ENCODE results near the gene GH1.
"Not testable (repeated sequence)": the region's sequence is repeated elsewhere in the genome, so short reads cannot be mapped to it uniquely, and the experiment has no call there.

The GH1 gene

GRCh38 chr17:63914471-63914870 lies 4.2 kb downstream of the GH1 start:
- Histone ChIP-seq H3K4me2 (peak overlapping the region in 1 of 11 experiments; percentile 25; a peak in 2 of 22 replicates), H3K4me3 (no peak overlapping the region), H3K27ac (no peak overlapping the region), H3K9me3 (replicated peaks in 1 of 11) (no peaks in the 10 kb centered on the region), H3K9ac (no peak overlapping the region), H4K20me1 (no peaks in the 10 kb centered on the region), H3K36me3 (no peaks in the 10 kb centered on the region), H3K4me1 (peaks cover 13 to 69% (median 44%) of the 10 kb centered on the region in 10 experiments; a peak in 19 of 20 replicates), H3K27me3 (no peaks in the 10 kb centered on the region)
- no peak for TF ChIP-seq Cebpa-rat (IDR thresholded peaks at IDR 0.05)

DNA sequence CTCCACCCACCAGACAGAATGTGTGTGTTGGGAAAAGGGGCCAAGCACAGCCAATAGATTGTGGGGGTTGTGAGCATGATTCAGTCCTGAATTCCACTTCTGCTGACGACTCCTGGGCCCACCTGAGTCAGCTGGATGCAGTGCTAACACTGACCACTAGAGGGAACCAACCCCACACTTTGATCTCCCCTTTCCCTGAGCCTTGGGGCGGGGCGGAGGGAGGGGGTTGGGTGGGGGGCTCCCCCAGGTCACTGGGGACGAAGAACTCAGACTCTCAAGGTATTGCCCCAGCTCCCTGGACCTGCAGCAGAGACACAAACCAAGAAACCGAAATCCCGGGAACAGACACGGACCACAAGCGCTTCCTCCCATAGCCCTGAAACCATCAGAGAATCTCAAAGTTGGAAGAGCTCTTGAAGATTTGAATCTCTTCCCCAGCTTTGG lies 7.0 kb downstream of the GH1 start:
- Histone ChIP-seq H3K4me3 (no peak overlapping the region), H3K27me3 (no peaks in the 10 kb centered on the region), H4K20me1 (no peaks in the 10 kb centered on the region), H3K27ac (no peak overlapping the region), H3K4me1 (peaks cover 13 to 52% (median 34%) of the 10 kb centered on the region in 10 experiments; a peak in 19 of 20 replicates), H3K9me3 (replicated peaks in 1 of 11) (no peaks in the 10 kb centered on the region), H3K9ac (no peak overlapping the region), H3K4me2 (peak overlapping the region in 1 of 11 experiments; percentile 18; a peak in 1 of 22 replicates), H3K36me3 (no peaks in the 10 kb centered on the region)
- TF ChIP-seq Cebpa-rat (IDR thresholded peaks at IDR 0.05), result no peak

- Histone ChIP-seq H3K9me3 (replicated peaks in 1 of 11) (no peaks in the 10 kb centered on the region), H3K4me3 (no peak within 1 kb of the TSS)
Measured at GRCh38 chr17:63911041-63911635, 7.5 kb downstream of the GH1 start, which contains the start of gene CSHL1. CSHL1 (minus strand) TSS chr17:63911258; CDS start chr17:63911196, 62 bp downstream.

GRCh38 chr17:63910096-63910495 lies 8.5 kb downstream of the GH1 start:
- Histone ChIP-seq H3K36me3 (no peaks in the 10 kb centered on the region), H4K20me1 (no peaks in the 10 kb centered on the region), H3K4me1 (peaks cover 0 to 37% (median 19%) of the 10 kb centered on the region in 10 experiments; a peak in 15 of 20 replicates), H3K9me3 (replicated peaks in 1 of 11) (no peaks in the 10 kb centered on the region), H3K9ac (no peak overlapping the region), H3K27ac (no peak overlapping the region), H3K27me3 (no peaks in the 10 kb centered on the region), H3K4me3 (no peak overlapping the region), H3K4me2 (peak overlapping the region in 4 of 11 experiments; percentile 7 to 30 (median 17); a peak in 2 of 22 replicates)
- no peak for TF ChIP-seq Cebpa-rat (IDR thresholded peaks at IDR 0.05)

More at GRCh38 chr17:63911041-63911635, 7.5 kb downstream of the GH1 start, which contains the start of gene CSHL1:
- Histone ChIP-seq H3K36me3 (no peaks in the 10 kb centered on the region), H3K27me3 (no peaks in the 10 kb centered on the region), H3K4me2 (peak within 1 kb of the TSS in 4 of 11 experiments; percentile 7 to 30 (median 22); a peak in 4 of 22 replicates), H3K4me1 (peaks cover 9 to 47% (median 29%) of the 10 kb centered on the region in 10 experiments; a peak in 19 of 20 replicates), H3K9ac (no peak within 1 kb of the TSS; a peak in 1 of 22 replicates), H3K27ac (no peak within 1 kb of the TSS), H4K20me1 (no peaks in the 10 kb centered on the region)
- TF ChIP-seq Cebpa-rat (IDR thresholded peaks at IDR 0.05), result no peak

DNA sequence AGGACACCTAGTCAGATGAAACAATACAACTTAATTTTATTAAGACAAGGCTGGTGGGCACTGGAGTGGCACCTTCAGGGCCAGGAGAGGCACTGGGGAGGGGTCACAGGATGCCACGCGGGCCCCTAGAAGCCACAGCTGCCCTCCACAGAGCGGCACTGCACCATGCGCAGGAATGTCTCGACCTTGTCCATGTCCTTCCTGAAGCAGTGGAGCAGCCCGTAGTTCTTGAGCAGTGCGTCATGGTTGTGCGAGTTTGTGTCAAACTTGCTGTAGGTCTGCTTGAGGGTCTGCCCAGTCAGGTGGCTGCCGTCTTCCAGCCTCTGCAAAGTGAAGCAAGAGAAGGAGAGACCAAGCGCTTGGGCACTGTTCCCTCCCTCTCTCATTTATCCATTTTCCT lies 9.1 kb downstream of the GH1 start:
- not testable (repeated sequence) for H3K36me3 ChIP-seq; H3K9ac ChIP-seq; H4K20me1 ChIP-seq; H3K9me3 ChIP-seq (replicated peaks in 1 of 11); H3K4me3 ChIP-seq; H3K27me3 ChIP-seq; H3K27ac ChIP-seq
- peak overlapping the region in 4 of 11 experiments; percentile 7 to 30 (median 17); a peak in 2 of 22 replicates for H3K4me2 ChIP-seq
- H3K4me1 ChIP-seq, result peaks cover 0 to 36% (median 19%) of the 10 kb centered on the region in 10 experiments; a peak in 14 of 20 replicates

DNA sequence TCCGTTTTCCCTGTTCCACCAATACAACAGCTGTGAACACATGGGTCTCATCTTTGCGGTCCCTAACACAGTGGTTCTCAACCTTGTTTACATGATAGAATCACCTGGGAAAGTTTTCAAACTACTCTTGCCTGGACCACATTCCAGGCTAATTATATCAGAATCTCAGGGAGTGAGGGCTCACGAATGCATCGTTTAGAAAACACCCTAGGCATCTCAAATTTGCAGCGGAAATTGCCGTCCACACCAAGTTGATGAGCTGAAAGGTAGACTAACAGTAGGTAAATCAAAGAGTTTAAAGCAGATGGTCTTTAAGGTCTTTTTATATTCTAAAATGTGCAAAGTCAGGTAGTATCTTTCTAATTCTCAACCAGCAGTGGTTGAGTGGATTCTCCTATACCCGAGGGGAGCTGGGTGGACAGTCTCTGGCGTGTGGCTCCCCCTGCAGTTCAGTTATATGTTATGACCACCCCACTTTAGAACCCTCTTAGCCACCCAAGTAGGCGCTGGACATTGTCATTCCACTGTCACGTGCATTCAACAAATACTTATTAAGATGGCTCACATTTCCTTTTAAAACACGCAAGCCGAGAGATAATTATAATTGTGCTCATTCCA lies 11.4 kb downstream of the GH1 start:
- H4K20me1 ChIP-seq; H3K27me3 ChIP-seq; H3K9ac ChIP-seq; H3K4me2 ChIP-seq; H3K27ac ChIP-seq; H3K36me3 ChIP-seq; H3K4me3 ChIP-seq; H3K9me3 ChIP-seq (replicated peaks in 1 of 11): not testable (repeated sequence)
- H3K4me1 ChIP-seq, result peaks cover 0 to 19% (median 4%) of the 10 kb centered on the region in 10 experiments; a peak in 11 of 20 replicates

DNA sequence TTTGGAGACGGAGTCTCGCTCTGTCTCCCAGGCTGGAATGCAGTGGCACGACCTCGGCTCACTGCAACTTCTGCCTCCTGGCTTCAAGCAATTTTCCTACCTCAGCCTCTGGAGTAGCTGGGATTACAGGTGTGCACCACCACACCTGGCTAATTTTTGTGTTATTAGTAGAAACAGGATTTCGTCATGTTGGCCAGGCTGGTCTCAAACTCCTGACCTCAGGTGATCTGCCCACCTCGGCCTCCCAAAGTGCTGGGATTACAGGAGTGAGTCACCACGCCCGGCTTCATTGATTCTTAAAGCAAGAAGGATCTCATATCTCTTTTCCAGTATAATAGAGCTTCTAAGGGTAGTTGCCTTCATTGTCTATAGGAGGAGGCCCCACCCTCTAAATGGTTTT lies 13.8 kb downstream of the GH1 start:
- H3K27me3 ChIP-seq; H3K9ac ChIP-seq; H3K4me1 ChIP-seq; H3K4me3 ChIP-seq; H3K27ac ChIP-seq; H3K36me3 ChIP-seq; H3K4me2 ChIP-seq; H4K20me1 ChIP-seq; H3K9me3 ChIP-seq (replicated peaks in 1 of 11): not testable (repeated sequence)

DNA sequence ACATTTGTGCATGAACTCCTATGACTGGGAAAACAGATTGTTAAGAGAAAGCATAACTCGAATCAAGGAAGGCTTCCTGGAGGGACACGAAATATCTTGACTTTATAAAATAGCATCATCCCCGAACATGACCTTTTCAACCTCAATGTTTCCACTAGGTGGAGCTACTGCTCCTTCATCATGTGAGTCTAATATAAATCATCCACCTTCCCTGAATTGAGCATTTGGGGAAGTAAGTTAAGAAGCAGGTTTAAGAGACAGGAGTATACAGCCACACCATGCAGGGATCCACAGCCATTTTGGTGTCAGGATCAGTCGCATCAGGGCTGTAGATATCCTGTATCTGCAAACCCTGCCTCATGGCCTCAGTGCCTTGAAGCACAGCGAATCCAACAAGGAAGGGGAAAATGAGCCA lies 14.8 kb downstream of the GH1 start:
- not testable (repeated sequence) for H3K4me1 ChIP-seq; H3K9me3 ChIP-seq (replicated peaks in 1 of 11)

DNA sequence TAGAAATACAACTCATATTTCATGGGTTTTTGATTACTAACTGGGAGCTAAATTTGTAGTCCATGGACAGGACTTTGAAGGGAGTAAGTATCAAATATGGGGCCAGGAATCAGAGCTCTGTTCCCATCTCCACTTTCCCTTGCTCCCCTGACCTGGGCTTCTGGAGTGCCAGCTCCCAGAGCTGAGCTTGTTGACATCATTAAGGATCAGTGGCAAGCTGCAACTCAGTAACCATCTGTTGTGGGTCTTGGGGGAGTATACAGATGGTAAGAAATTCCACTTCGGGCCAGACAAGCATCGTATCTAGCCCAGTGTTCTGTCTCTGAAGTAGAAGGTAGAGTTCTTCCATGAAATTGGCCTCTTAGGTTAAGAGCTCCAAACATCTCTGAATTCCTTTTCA lies 16.7 kb downstream of the GH1 start:
- H3K27me3 ChIP-seq; H3K4me1 ChIP-seq; H3K36me3 ChIP-seq; H3K9ac ChIP-seq; H3K4me3 ChIP-seq; H4K20me1 ChIP-seq; H3K9me3 ChIP-seq (replicated peaks in 1 of 11); H3K4me2 ChIP-seq; H3K27ac ChIP-seq: not testable (repeated sequence)

More for the DNA sequence above, 14.8 kb downstream of the GH1 start:
- H3K36me3 ChIP-seq, H3K27me3 ChIP-seq, H3K4me2 ChIP-seq, H3K27ac ChIP-seq, H3K4me3 ChIP-seq, H4K20me1 ChIP-seq, H3K9ac ChIP-seq: not testable (repeated sequence)

- H3K27me3 ChIP-seq; H3K4me2 ChIP-seq; H3K9ac ChIP-seq; H3K4me1 ChIP-seq; H3K9me3 ChIP-seq (replicated peaks in 1 of 11); H3K36me3 ChIP-seq; H4K20me1 ChIP-seq; H3K4me3 ChIP-seq; H3K27ac ChIP-seq: not testable (repeated sequence)
Measured at GRCh38 chr17:63898899-63899798, 19.5 kb downstream of the GH1 start.

GRCh38 chr17:63896524-63897354 lies 21.9 kb downstream of the GH1 start, which contains the start of gene CSH1:
CSH1 (minus strand) TSS chr17:63896574; CDS start chr17:63896511, 63 bp downstream.
- not testable (repeated sequence) for H3K27ac ChIP-seq; H3K9me3 ChIP-seq (replicated peaks in 1 of 11); H3K4me2 ChIP-seq; H3K27me3 ChIP-seq; H3K9ac ChIP-seq; H4K20me1 ChIP-seq; H3K4me1 ChIP-seq; H3K4me3 ChIP-seq; H3K36me3 ChIP-seq

DNA sequence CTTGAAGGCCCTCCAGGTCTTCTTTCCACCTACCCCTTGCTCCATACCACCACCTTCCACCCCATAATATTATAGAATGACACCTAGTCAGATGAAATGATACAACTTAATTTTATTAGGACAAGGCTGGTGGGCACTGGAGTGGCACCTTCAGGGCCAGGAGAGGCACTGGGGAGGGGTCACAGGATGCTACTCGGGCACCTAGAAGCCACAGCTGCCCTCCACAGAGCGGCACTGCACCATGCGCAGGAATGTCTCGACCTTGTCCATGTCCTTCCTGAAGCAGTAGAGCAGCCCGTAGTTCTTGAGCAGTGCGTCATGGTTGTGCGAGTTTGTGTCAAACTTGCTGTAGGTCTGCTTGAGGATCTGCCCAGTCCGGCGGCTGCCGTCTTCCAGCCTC lies 23.8 kb downstream of the GH1 start:
- not testable (repeated sequence) for H3K4me1 ChIP-seq; H3K9ac ChIP-seq; H3K27ac ChIP-seq; H3K4me2 ChIP-seq; H3K36me3 ChIP-seq; H3K27me3 ChIP-seq; H4K20me1 ChIP-seq; H3K9me3 ChIP-seq (replicated peaks in 1 of 11); H3K4me3 ChIP-seq

All from BLaER1 treated with 17β-estradiol and CSF1 and Interleukin-3, amounts not matched to agents 10 nM and 100 nM (cell line).